Caco-2 (cell line): ENCODE results near the gene MYL11. TPM values are rescaled to one million over a fixed set of nuclear protein-coding genes. Genes with fewer than 3 reads are reported as not detected.

Source experiments
- BruUV-seq: library from RNA; stranded (reverse); fragments of 400-500 nt; replicated peaks from 2 replicates; lab custom pipeline; 2021; lab: Mats Ljungman, UMichigan
- CTCF ChIA-PET: fragments of 300-600 bp; sonication (Branson Sonifier 250); formaldehyde crosslinking; loops from one replicate; lab custom pipeline; 2022; ENCODE audit warnings: antibody characterized with exemption; lab: Charles Lee
- POLR2A ChIA-PET: fragments of 300-600 bp; sonication (Branson Sonifier 250); formaldehyde crosslinking; loops from one replicate; lab custom pipeline; 2022; ENCODE audit warnings: antibody characterized with exemption; lab: Charles Lee
- DNase-seq, 2 experiments: peaks; one replicate each; pipeline versions ENCODE4 v3.0.0 to v3.0.0-alpha.2; 2020 to 2022
- H3K27me3 ChIP-seq: replicated peaks from 2 replicates; pipeline ENCODE4 v1.6.0; 2011; ENCODE audit warnings: low read length; ENCODE audit not compliant: control insufficient read depth, insufficient read depth
- H3K36me3 ChIP-seq: 2 replicates; pipeline ENCODE4 v1.5.1; 2011; ENCODE audit warnings: low read length; ENCODE audit not compliant: control insufficient read depth, insufficient read depth
- H3K4me1 ChIP-seq: fragments of 250-450 bp; sonication (Bioruptor Pico); 2 replicates; pipeline ENCODE4 v1.5.1; 2020; ENCODE audit warnings: mild to moderate bottlenecking
- H3K4me3 ChIP-seq: 2 replicates; pipeline ENCODE4 v1.5.1; 2011; ENCODE audit warnings: low read depth, mild to moderate bottlenecking, control low read depth, low read length
- H3K9me3 ChIP-seq: fragments of 250-450 bp; sonication (Bioruptor Pico); 2 replicates; pipeline ENCODE4 v1.5.1; 2020; ENCODE audit warnings: mild to moderate bottlenecking, moderate library complexity
- H3K27ac Mint-ChIP-seq: one replicate; pipeline ENCODE4 v1.8.0; 2022; ENCODE audit warnings: mixed read lengths; ENCODE audit not compliant: unreplicated experiment
- H3K27me3 Mint-ChIP-seq: one replicate; pipeline ENCODE4 v1.8.0; 2022; ENCODE audit warnings: mixed read lengths; ENCODE audit not compliant: insufficient read depth, unreplicated experiment
- H3K36me3 Mint-ChIP-seq: one replicate; pipeline ENCODE4 v1.8.0; 2022; ENCODE audit warnings: mild to moderate bottlenecking, mixed read lengths; ENCODE audit not compliant: insufficient read depth, unreplicated experiment
- H3K4me1 Mint-ChIP-seq: one replicate; pipeline ENCODE4 v1.8.0; 2022; ENCODE audit warnings: low read depth, mixed read lengths; ENCODE audit not compliant: unreplicated experiment
- H3K4me3 Mint-ChIP-seq: one replicate; pipeline ENCODE4 v1.8.0; 2022; ENCODE audit warnings: mild to moderate bottlenecking, moderate library complexity, mixed read lengths; ENCODE audit not compliant: unreplicated experiment
- H3K9me3 Mint-ChIP-seq: one replicate; pipeline ENCODE4 v1.8.0; 2022; ENCODE audit warnings: mixed read lengths; ENCODE audit not compliant: unreplicated experiment
- intact Hi-C: fragments of 100-400 bp; cut with micrococcal nuclease; formaldehyde crosslinking; loops from one replicate; pipeline ENCODE4 v1.10.0; 2022; ENCODE audit not compliant: unreplicated experiment
- total RNA-seq: library from RNA; stranded (reverse); gene quantifications from 2 replicates; pipeline ENCODE4 v1.2.3, GENCODE V29; 2022
- TF ChIP-seq, protein P1 (sequence below), 2 experiments: fragments of 200-600 bp in 1 of 2; IDR thresholded peaks; 1 replicate in 1 of 2; 2 replicates in 1 of 2; pipeline versions ENCODE4 v1.5.1 to v1.8.0; 2011 to 2022; ENCODE audit warnings: antibody characterized with exemption in 1 of 2, control low read depth in 1 of 2, inconsistent platforms in 1 of 2, low read depth in 1 of 2, low read length in 1 of 2, mild to moderate bottlenecking in 1 of 2, moderate library complexity in 1 of 2; ENCODE audit not compliant: insufficient read depth in 1 of 2, severe bottlenecking in 1 of 2, unreplicated experiment in 1 of 2

The MYL11 gene
- total RNA-seq, 1 experiment from 2014 or later = 2.9 TPM

DNA sequence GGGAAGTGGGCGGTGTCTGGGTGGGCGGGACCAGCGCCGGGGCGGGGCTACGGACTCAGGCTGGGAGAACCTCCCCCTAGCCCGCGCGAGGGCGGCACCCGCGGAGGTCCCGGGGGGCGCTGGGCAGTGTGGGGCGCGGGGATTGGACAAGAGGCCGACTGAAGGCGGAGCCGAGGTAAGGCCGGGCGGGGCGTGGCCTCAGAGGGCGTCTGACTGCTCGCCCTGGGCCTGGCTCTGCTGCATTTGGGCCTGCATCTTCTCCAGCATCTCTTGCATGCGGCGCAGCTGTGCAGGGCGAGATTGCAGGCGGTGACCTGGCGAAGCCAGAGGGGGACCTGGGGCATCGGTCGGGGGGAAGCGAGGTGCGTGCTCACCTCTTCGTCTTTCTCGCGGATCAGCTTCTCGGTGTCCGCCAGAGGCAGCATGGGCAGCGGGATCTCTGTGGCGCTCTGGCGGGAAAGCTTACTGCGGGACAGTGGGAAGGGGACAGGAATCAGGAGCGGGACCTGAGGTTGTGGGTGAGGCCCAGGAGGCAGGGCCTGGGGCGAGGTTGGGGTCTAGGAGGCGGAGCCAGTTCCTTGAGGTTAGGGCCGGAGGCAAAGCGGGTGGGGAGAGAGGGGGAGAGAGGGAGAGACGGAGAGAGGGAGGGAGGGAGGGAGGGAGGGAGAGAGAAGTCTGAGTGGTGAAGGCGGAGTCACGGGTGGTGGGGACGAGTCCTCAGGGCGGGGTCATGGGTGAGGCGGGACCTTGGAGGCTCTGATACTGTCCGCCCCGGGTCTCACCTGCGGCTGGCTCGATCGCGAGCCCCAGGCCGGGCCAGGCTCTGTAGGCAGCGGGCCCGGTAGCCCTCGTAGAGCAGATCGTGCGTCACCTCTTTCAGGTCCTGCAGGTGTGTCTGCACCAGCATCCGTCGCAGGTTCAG is 3.9 kb downstream of the MYL11 start:
- H3K36me3 Mint-ChIP-seq = peaks cover 26% of the 10 kb centered on the region
- H3K9me3 Mint-ChIP-seq = no peaks in the 10 kb centered on the region
- peak overlapping the region; percentile 98 for H3K27ac Mint-ChIP-seq

DNA sequence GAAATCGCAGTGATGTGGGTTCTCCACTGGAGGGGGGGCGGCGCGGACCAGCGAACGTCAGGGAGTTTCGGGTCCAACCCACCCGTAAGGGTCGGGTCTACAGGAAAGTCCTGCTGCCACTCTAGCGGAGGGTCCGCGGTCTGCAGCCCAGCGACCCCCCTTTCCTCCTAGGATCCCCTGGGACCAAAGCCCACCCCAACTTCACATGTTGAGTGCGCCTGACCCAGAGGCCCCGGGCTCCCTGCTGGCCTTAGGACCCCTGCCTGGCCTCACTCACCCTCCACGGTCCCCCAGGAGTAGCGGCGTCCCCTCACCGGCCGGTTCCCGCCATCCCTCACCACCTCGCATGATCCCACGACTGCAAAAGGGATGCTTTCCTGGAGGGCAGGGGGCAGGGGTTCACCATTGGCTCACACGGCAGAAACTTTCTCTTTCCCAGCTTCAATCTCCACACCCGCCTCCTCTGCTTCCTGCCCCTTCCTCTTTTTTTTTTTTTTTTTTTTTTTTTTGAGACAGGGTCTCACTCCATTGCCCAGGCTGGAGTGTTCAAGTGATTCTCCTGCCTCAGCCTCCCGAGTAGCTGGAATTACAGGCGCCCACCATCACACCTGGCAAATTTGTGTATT is 4.7 kb downstream of the MYL11 start:
- intact Hi-C loops = loop anchor here (2.0 kb wide), 2 partner anchors 16 to 314 kb away; partner anchors contain the start of genes ALDOA and ZNF48
- DNase-seq = no peak
- H3K27me3 ChIP-seq = no peaks in the 10 kb centered on the region
- peaks cover 18% of the 10 kb centered on the region for H3K4me1 ChIP-seq
- H3K9me3 Mint-ChIP-seq = no peaks in the 10 kb centered on the region
- H3K36me3 Mint-ChIP-seq = peaks cover 26% of the 10 kb centered on the region
- ChIA-PET POLR2A (no interaction called here), CTCF (no interaction called here)
- TF ChIP-seq, protein P1, sequence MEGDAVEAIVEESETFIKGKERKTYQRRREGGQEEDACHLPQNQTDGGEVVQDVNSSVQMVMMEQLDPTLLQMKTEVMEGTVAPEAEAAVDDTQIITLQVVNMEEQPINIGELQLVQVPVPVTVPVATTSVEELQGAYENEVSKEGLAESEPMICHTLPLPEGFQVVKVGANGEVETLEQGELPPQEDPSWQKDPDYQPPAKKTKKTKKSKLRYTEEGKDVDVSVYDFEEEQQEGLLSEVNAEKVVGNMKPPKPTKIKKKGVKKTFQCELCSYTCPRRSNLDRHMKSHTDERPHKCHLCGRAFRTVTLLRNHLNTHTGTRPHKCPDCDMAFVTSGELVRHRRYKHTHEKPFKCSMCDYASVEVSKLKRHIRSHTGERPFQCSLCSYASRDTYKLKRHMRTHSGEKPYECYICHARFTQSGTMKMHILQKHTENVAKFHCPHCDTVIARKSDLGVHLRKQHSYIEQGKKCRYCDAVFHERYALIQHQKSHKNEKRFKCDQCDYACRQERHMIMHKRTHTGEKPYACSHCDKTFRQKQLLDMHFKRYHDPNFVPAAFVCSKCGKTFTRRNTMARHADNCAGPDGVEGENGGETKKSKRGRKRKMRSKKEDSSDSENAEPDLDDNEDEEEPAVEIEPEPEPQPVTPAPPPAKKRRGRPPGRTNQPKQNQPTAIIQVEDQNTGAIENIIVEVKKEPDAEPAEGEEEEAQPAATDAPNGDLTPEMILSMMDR (IDR thresholded peaks at IDR 0.05; ENCODE audit: insufficient read depth in 1 of 2, low read depth in 1 of 2, low read length in 1 of 2, severe bottlenecking in 1 of 2, unreplicated experiment in 1 of 2) = no peak
- H3K36me3 ChIP-seq = no peaks in the 10 kb centered on the region
- peak overlapping the region; percentile 98 for H3K27ac Mint-ChIP-seq
- H3K4me3 Mint-ChIP-seq = peak overlapping the region; percentile 87
- BruUV-seq = no TSS peak
- no peaks in the 10 kb centered on the region for H3K27me3 Mint-ChIP-seq
- peaks cover 13% of the 10 kb centered on the region for H3K4me1 Mint-ChIP-seq
- H3K4me3 ChIP-seq = peak overlapping the region; percentile 79
- H3K9me3 ChIP-seq = no peaks in the 10 kb centered on the region

More for the DNA sequence above, 3.9 kb downstream of the MYL11 start:
- Mint-ChIP-seq H3K4me1 (peaks cover 13% of the 10 kb centered on the region), H3K27me3 (no peaks in the 10 kb centered on the region), H3K4me3 (peak overlapping the region; percentile 87)
- TF ChIP-seq, protein P1 (IDR thresholded peaks at IDR 0.05; ENCODE audit: insufficient read depth in 1 of 2, low read depth in 1 of 2, low read length in 1 of 2, severe bottlenecking in 1 of 2, unreplicated experiment in 1 of 2) = no peak
- H3K9me3 ChIP-seq = no peaks in the 10 kb centered on the region
- peak overlapping the region; percentile 79 for H3K4me3 ChIP-seq
- no peaks in the 10 kb centered on the region for H3K27me3 ChIP-seq
- DNase-seq = peak; percentile 97 to 98
- BruUV-seq = no TSS peak
- H3K36me3 ChIP-seq = no peaks in the 10 kb centered on the region
- ChIA-PET POLR2A (interaction anchor here (0.6 kb wide), 2 partner anchors 23 to 39 kb away, joined by 3 to 4 read pairs; no protein-coding TSS in a partner anchor), CTCF (interaction anchor here (0.6 to 1.4 kb wide), 2 partner anchors 16 to 266 kb away, joined by 3 to 7 read pairs; partner anchors contain the start of gene ZNF48)
- peaks cover 18% of the 10 kb centered on the region for H3K4me1 ChIP-seq
- intact Hi-C loops = loop anchor here (1.0 to 2.0 kb wide), 3 partner anchors 16 to 314 kb away; partner anchors contain the start of genes ALDOA and ZNF48
